ENCODE measurements around the gene BCL2.

BCL2 gene

GRCh38 chr18:63155169-63155852 is 164.3 kb downstream of the BCL2 start:
- Histone ChIP-seq H2BK12ac (ENCODE audit: low read length) (no peak overlapping the region), H4K91ac (ENCODE audit: low read depth, low read length) (no peak overlapping the region), H3K4me2 (ENCODE audit: low read length) (no peak overlapping the region), H3K9me3 (ENCODE audit: insufficient read depth, low read depth, low read length) (no peaks in the 10 kb centered on the region), H3K14ac (ENCODE audit: low read length) (no peak overlapping the region), H3K4me3 (ENCODE audit: low read depth, low read length) (no peak overlapping the region), H2AK5ac (ENCODE audit: low read length) (no peak overlapping the region), H3K4ac (ENCODE audit: low read depth, low read length) (no peak overlapping the region), H4K8ac (ENCODE audit: low read depth, low read length) (peak overlapping the region; percentile 6), H2AFZ (ENCODE audit: insufficient read depth, low read length, poor library complexity) (peak overlapping the region; percentile 26), H3K79me2 (ENCODE audit: control insufficient read depth, insufficient read depth, low read length, poor library complexity) (no peaks in the 10 kb centered on the region), H3K27me3 (ENCODE audit: insufficient read depth, low read length) (no peaks in the 10 kb centered on the region), H4K12ac (ENCODE audit: low read depth, low read length) (no peak overlapping the region), H2BK5ac (ENCODE audit: low read depth, low read length, poor library complexity) (no peak overlapping the region), H3K27ac (ENCODE audit: low read depth, low read length) (no peak overlapping the region), H3K18ac (ENCODE audit: low read length) (no peak overlapping the region), H3K9ac (ENCODE audit: low read length) (no peak overlapping the region), H3K23ac (ENCODE audit: low read length) (no peak overlapping the region), H3K79me1 (ENCODE audit: low read length) (no peaks in the 10 kb centered on the region), H2BK120ac (ENCODE audit: insufficient read depth, low read length, poor library complexity) (no peak overlapping the region), H3K36me3 (ENCODE audit: control insufficient read depth in 1 of 2, insufficient read depth in 2 of 2, low read length in 2 of 2) (no peaks in the 10 kb centered on the region), H3K4me1 (ENCODE audit: control insufficient read depth in 1 of 2, insufficient read depth in 2 of 2, low read length in 2 of 2) (peaks cover 4 to 6% of the 10 kb centered on the region in 2 experiments)
- DNase-seq = peak; percentile 60 to 86
- WGBS (ENCODE audit: extremely low coverage, insufficient coverage, insufficient read length) = no CpG with 5 or more reads among the region's 23 CpGs

GRCh38 chr18:63154350-63155152 is 165.0 kb downstream of the BCL2 start:
- peaks cover 4 to 6% of the 10 kb centered on the region in 2 experiments for H3K4me1 ChIP-seq (ENCODE audit: control insufficient read depth in 1 of 2, insufficient read depth in 2 of 2, low read length in 2 of 2)
- no peak overlapping the region for H4K12ac ChIP-seq (ENCODE audit: low read depth, low read length)
- no peaks in the 10 kb centered on the region for H3K36me3 ChIP-seq (ENCODE audit: control insufficient read depth in 1 of 2, insufficient read depth in 2 of 2, low read length in 2 of 2)
- no peak overlapping the region for H3K4ac ChIP-seq (ENCODE audit: low read depth, low read length)
- no peak overlapping the region for H2BK120ac ChIP-seq (ENCODE audit: insufficient read depth, low read length, poor library complexity)
- H3K79me2 ChIP-seq (ENCODE audit: control insufficient read depth, insufficient read depth, low read length, poor library complexity) = no peaks in the 10 kb centered on the region
- no peak overlapping the region for H3K4me3 ChIP-seq (ENCODE audit: low read depth, low read length)
- WGBS (ENCODE audit: extremely low coverage, insufficient coverage, insufficient read length) = no CpG with 5 or more reads among the region's 10 CpGs
- H2BK12ac ChIP-seq (ENCODE audit: low read length) = no peak overlapping the region
- H2BK5ac ChIP-seq (ENCODE audit: low read depth, low read length, poor library complexity) = no peak overlapping the region
- no peak overlapping the region for H4K8ac ChIP-seq (ENCODE audit: low read depth, low read length)
- peak; percentile 40 to 73 for DNase-seq
- H2AK5ac ChIP-seq (ENCODE audit: low read length) = no peak overlapping the region
- no peak overlapping the region for H3K9ac ChIP-seq (ENCODE audit: low read length)
- no peak overlapping the region for H4K91ac ChIP-seq (ENCODE audit: low read depth, low read length)
- no peak overlapping the region for H3K18ac ChIP-seq (ENCODE audit: low read length)
- no peaks in the 10 kb centered on the region for H3K27me3 ChIP-seq (ENCODE audit: insufficient read depth, low read length)
- no peaks in the 10 kb centered on the region for H3K79me1 ChIP-seq (ENCODE audit: low read length)
- no peak overlapping the region for H3K23ac ChIP-seq (ENCODE audit: low read length)
- H3K9me3 ChIP-seq (ENCODE audit: insufficient read depth, low read depth, low read length) = no peaks in the 10 kb centered on the region
- H3K4me2 ChIP-seq (ENCODE audit: low read length) = no peak overlapping the region
- no peak overlapping the region for H3K14ac ChIP-seq (ENCODE audit: low read length)
- H2AFZ ChIP-seq (ENCODE audit: insufficient read depth, low read length, poor library complexity) = no peak overlapping the region
- H3K27ac ChIP-seq (ENCODE audit: low read depth, low read length) = no peak overlapping the region

- H3K4ac ChIP-seq (ENCODE audit: low read depth, low read length) = no peak overlapping the region
- WGBS (ENCODE audit: extremely low coverage, insufficient coverage, insufficient read length) = no CpG with 5 or more reads among the region's 7 CpGs
- H3K4me2 ChIP-seq (ENCODE audit: low read length) = no peak overlapping the region
- no peaks in the 10 kb centered on the region for H3K27me3 ChIP-seq (ENCODE audit: insufficient read depth, low read length)
- no peak for DNase-seq
- H3K36me3 ChIP-seq (ENCODE audit: control insufficient read depth in 1 of 2, insufficient read depth in 2 of 2, low read length in 2 of 2) = no peaks in the 10 kb centered on the region
- no peak overlapping the region for H3K18ac ChIP-seq (ENCODE audit: low read length)
- H3K14ac ChIP-seq (ENCODE audit: low read length) = no peak overlapping the region
- H2BK5ac ChIP-seq (ENCODE audit: low read depth, low read length, poor library complexity) = no peak overlapping the region
- H3K4me3 ChIP-seq (ENCODE audit: low read depth, low read length) = no peak overlapping the region
- H3K79me2 ChIP-seq (ENCODE audit: control insufficient read depth, insufficient read depth, low read length, poor library complexity) = no peaks in the 10 kb centered on the region
- H4K8ac ChIP-seq (ENCODE audit: low read depth, low read length) = no peak overlapping the region
- H2BK12ac ChIP-seq (ENCODE audit: low read length) = no peak overlapping the region
- H2AFZ ChIP-seq (ENCODE audit: insufficient read depth, low read length, poor library complexity) = no peak overlapping the region
- H4K91ac ChIP-seq (ENCODE audit: low read depth, low read length) = no peak overlapping the region
- H3K4me1 ChIP-seq (ENCODE audit: control insufficient read depth in 1 of 2, insufficient read depth in 2 of 2, low read length in 2 of 2) = peaks cover 4 to 6% of the 10 kb centered on the region in 2 experiments
- no peak overlapping the region for H3K27ac ChIP-seq (ENCODE audit: low read depth, low read length)
- H3K79me1 ChIP-seq (ENCODE audit: low read length) = no peaks in the 10 kb centered on the region
- no peak overlapping the region for H4K12ac ChIP-seq (ENCODE audit: low read depth, low read length)
- H3K9ac ChIP-seq (ENCODE audit: low read length) = no peak overlapping the region
- no peaks in the 10 kb centered on the region for H3K9me3 ChIP-seq (ENCODE audit: insufficient read depth, low read depth, low read length)
- H3K23ac ChIP-seq (ENCODE audit: low read length) = no peak overlapping the region
- H2AK5ac ChIP-seq (ENCODE audit: low read length) = no peak overlapping the region
- H2BK120ac ChIP-seq (ENCODE audit: insufficient read depth, low read length, poor library complexity) = no peak overlapping the region
Observed at GRCh38 chr18:63152791-63153190, 166.8 kb downstream of the BCL2 start.

- H3K79me1 ChIP-seq (ENCODE audit: low read length) = no peaks in the 10 kb centered on the region
- no peak overlapping the region for H4K12ac ChIP-seq (ENCODE audit: low read depth, low read length)
- no peak overlapping the region for H3K18ac ChIP-seq (ENCODE audit: low read length)
- H2BK120ac ChIP-seq (ENCODE audit: insufficient read depth, low read length, poor library complexity) = no peak overlapping the region
- H3K9me3 ChIP-seq (ENCODE audit: insufficient read depth, low read depth, low read length) = no peaks in the 10 kb centered on the region
- H3K27me3 ChIP-seq (ENCODE audit: insufficient read depth, low read length) = no peaks in the 10 kb centered on the region
- no peak overlapping the region for H4K8ac ChIP-seq (ENCODE audit: low read depth, low read length)
- H3K4me2 ChIP-seq (ENCODE audit: low read length) = no peak overlapping the region
- H3K4me1 ChIP-seq (ENCODE audit: control insufficient read depth in 1 of 2, insufficient read depth in 2 of 2, low read length in 2 of 2) = peaks cover 4 to 6% of the 10 kb centered on the region in 2 experiments
- H2BK5ac ChIP-seq (ENCODE audit: low read depth, low read length, poor library complexity) = no peak overlapping the region
- H3K79me2 ChIP-seq (ENCODE audit: control insufficient read depth, insufficient read depth, low read length, poor library complexity) = no peaks in the 10 kb centered on the region
- H3K36me3 ChIP-seq (ENCODE audit: control insufficient read depth in 1 of 2, insufficient read depth in 2 of 2, low read length in 2 of 2) = no peaks in the 10 kb centered on the region
- no peak overlapping the region for H3K4ac ChIP-seq (ENCODE audit: low read depth, low read length)
- H2AFZ ChIP-seq (ENCODE audit: insufficient read depth, low read length, poor library complexity) = no peak overlapping the region
- no peak overlapping the region for H3K14ac ChIP-seq (ENCODE audit: low read length)
- H2BK12ac ChIP-seq (ENCODE audit: low read length) = no peak overlapping the region
- H3K4me3 ChIP-seq (ENCODE audit: low read depth, low read length) = no peak overlapping the region
- no peak for DNase-seq
- no peak overlapping the region for H3K23ac ChIP-seq (ENCODE audit: low read length)
- H2AK5ac ChIP-seq (ENCODE audit: low read length) = no peak overlapping the region
- no peak overlapping the region for H3K27ac ChIP-seq (ENCODE audit: low read depth, low read length)
- H4K91ac ChIP-seq (ENCODE audit: low read depth, low read length) = no peak overlapping the region
- no CpG with 5 or more reads among the region's 3 CpGs for WGBS (ENCODE audit: extremely low coverage, insufficient coverage, insufficient read length)
- no peak overlapping the region for H3K9ac ChIP-seq (ENCODE audit: low read length)
Observed at GRCh38 chr18:63152096-63152495, 167.5 kb downstream of the BCL2 start.

All from trophoblast cell (in vitro differentiated cells and primary cell).